PC-3 (cell line): Measurements from ENCODE around the gene TRMU.

Experiments used
- CTCF ChIP-seq: fragments of 300-600 bp; sonication (generic); conservative IDR thresholded peaks from 2 replicates; pipeline ENCODE4 v1.5.1; 2017; ENCODE audit warnings: antibody characterized with exemption, low read depth, mild to moderate bottlenecking, low read length
- EZH2 ChIP-seq: fragments of 300-600 bp; sonication (generic); IDR thresholded peaks from one replicate; pipeline ENCODE4 v1.6.1; 2017; ENCODE audit warnings: antibody characterized with exemption, mild to moderate bottlenecking, low read length; ENCODE audit not compliant: unreplicated experiment

- TF ChIP-seq CTCF (no peak), EZH2 (no peak)
Measured at GRCh38 chr22:46292173-46292572, 43.3 kb upstream of the TRMU start.
